KMS-11 (cell line): Measurements from ENCODE around the gene DHX34.

ENCODE experiments used
- H2AFZ ChIP-seq: fragments of 200-600 bp; sonication (generic); 2 replicates; pipeline ENCODE4 v1.6.1; 2016; ENCODE audit warnings: antibody characterized with exemption, mixed run types, low read depth
- H3K27ac ChIP-seq: fragments of 200-600 bp; sonication (generic); 2 replicates; pipeline ENCODE4 v1.6.1; 2016; ENCODE audit warnings: mild to moderate bottlenecking, mixed run types
- H3K27me3 ChIP-seq: fragments of 200-600 bp; sonication (generic); 2 replicates; pipeline ENCODE4 v1.6.1; 2017; ENCODE audit warnings: mild to moderate bottlenecking, low read depth, mixed run types, moderate library complexity; ENCODE audit not compliant: insufficient read depth
- H3K36me3 ChIP-seq: fragments of 200-600 bp; sonication (generic); 2 replicates; pipeline ENCODE4 v1.6.1; 2017; ENCODE audit warnings: mild to moderate bottlenecking, mixed run types; ENCODE audit not compliant: insufficient read depth
- H3K4me1 ChIP-seq: fragments of 200-600 bp; sonication (generic); 2 replicates; pipeline ENCODE4 v1.6.1; 2016; ENCODE audit warnings: mild to moderate bottlenecking, low read depth, mixed run types; ENCODE audit not compliant: poor library complexity, severe bottlenecking
- H3K4me2 ChIP-seq: fragments of 200-600 bp; sonication (generic); 2 replicates; pipeline ENCODE4 v1.7.0; 2016; ENCODE audit warnings: mild to moderate bottlenecking, mixed run types
- H3K4me3 ChIP-seq: fragments of 200-600 bp; sonication (generic); IDR thresholded peaks from 2 replicates; pipeline ENCODE4 v1.6.1; 2017; ENCODE audit warnings: low read depth, low read length, mixed read lengths; ENCODE audit not compliant: insufficient read depth
- H3K79me2 ChIP-seq: fragments of 200-600 bp; sonication (generic); 2 replicates; pipeline ENCODE4 v1.6.1; 2016; ENCODE audit warnings: low read depth, mixed run types; ENCODE audit not compliant: insufficient read depth
- H3K9ac ChIP-seq: fragments of 200-600 bp; sonication (generic); 2 replicates; pipeline ENCODE4 v1.6.1; 2016; ENCODE audit warnings: mild to moderate bottlenecking, mixed run types
- H4K20me1 ChIP-seq: fragments of 200-600 bp; sonication (generic); 2 replicates; pipeline ENCODE4 v1.6.1; 2016; ENCODE audit warnings: mild to moderate bottlenecking, mixed run types; ENCODE audit not compliant: insufficient read depth
- CTCF ChIP-seq: fragments of 200-600 bp; sonication (generic); conservative IDR thresholded peaks from 2 replicates; pipeline ENCODE4 v1.6.1; 2017; ENCODE audit warnings: low read depth, mild to moderate bottlenecking, antibody characterized with exemption, low read length, moderate library complexity, mixed read lengths

The DHX34 gene

GRCh38 chr19:47372603-47373002, 23.5 kb downstream of the DHX34 start:
- Histone ChIP-seq H3K4me3 (no peak overlapping the region), H4K20me1 (no peaks in the 10 kb centered on the region), H3K27ac (no peak overlapping the region), H3K79me2 (no peaks in the 10 kb centered on the region), H3K4me1 (no peaks in the 10 kb centered on the region), H3K4me2 (no peak overlapping the region), H3K9ac (no peak overlapping the region), H3K27me3 (no peaks in the 10 kb centered on the region), H2AFZ (no peak overlapping the region), H3K36me3 (0 out of 2 replicates have a peak, but pooled peaks cover 3% of the 10 kb centered on the region)
- no peak for TF ChIP-seq CTCF

GRCh38 chr19:47373246-47374240, 24.4 kb downstream of the DHX34 start:
- H3K27ac ChIP-seq, result no peak overlapping the region

GRCh38 chr19:47374876-47375693, 26.0 kb downstream of the DHX34 start:
- Histone ChIP-seq H3K27me3 (no peaks in the 10 kb centered on the region), H3K27ac (no peak overlapping the region), H3K4me2 (no peak overlapping the region), H3K9ac (no peak overlapping the region), H3K79me2 (no peaks in the 10 kb centered on the region), H4K20me1 (no peaks in the 10 kb centered on the region), H3K4me1 (no peaks in the 10 kb centered on the region), H3K4me3 (no peak overlapping the region), H2AFZ (no peak overlapping the region), H3K36me3 (0 out of 2 replicates have a peak, but pooled peaks cover 3% of the 10 kb centered on the region)
- no peak for TF ChIP-seq CTCF

More at GRCh38 chr19:47373246-47374240, 24.4 kb downstream of the DHX34 start:
- H3K36me3 ChIP-seq, result 0 out of 2 replicates have a peak, but pooled peaks cover 3% of the 10 kb centered on the region
- no peaks in the 10 kb centered on the region for H3K27me3 ChIP-seq
- H3K4me3 ChIP-seq, result no peak overlapping the region
- no peaks in the 10 kb centered on the region for H4K20me1 ChIP-seq
- TF ChIP-seq CTCF, result no peak
- no peak overlapping the region for H3K4me2 ChIP-seq
- no peak overlapping the region for H2AFZ ChIP-seq
- no peaks in the 10 kb centered on the region for H3K79me2 ChIP-seq
- H3K9ac ChIP-seq, result no peak overlapping the region
- H3K4me1 ChIP-seq, result no peaks in the 10 kb centered on the region

GRCh38 chr19:47375694-47376588, 26.8 kb downstream of the DHX34 start:
- no peaks in the 10 kb centered on the region for H3K79me2 ChIP-seq
- H3K4me3 ChIP-seq, result no peak overlapping the region
- no peak overlapping the region for H3K9ac ChIP-seq
- no peaks in the 10 kb centered on the region for H3K27me3 ChIP-seq
- H3K36me3 ChIP-seq, result 0 out of 2 replicates have a peak, but pooled peaks cover 3% of the 10 kb centered on the region
- no peak overlapping the region for H2AFZ ChIP-seq
- no peaks in the 10 kb centered on the region for H3K4me1 ChIP-seq
- no peak for TF ChIP-seq CTCF
- no peaks in the 10 kb centered on the region for H4K20me1 ChIP-seq
- H3K27ac ChIP-seq, result no peak overlapping the region
- no peak overlapping the region for H3K4me2 ChIP-seq
